GM19043 (cell line): ENCODE measurements around the gene LAMB1.

Source experiments
- ATAC-seq: cut with Tn5 transposase; IDR thresholded peaks from one replicate; pipeline ENCODE4 v1.9.1; 2021; ENCODE audit warnings: low read depth; ENCODE audit not compliant: unreplicated experiment

LAMB1 gene

DNA sequence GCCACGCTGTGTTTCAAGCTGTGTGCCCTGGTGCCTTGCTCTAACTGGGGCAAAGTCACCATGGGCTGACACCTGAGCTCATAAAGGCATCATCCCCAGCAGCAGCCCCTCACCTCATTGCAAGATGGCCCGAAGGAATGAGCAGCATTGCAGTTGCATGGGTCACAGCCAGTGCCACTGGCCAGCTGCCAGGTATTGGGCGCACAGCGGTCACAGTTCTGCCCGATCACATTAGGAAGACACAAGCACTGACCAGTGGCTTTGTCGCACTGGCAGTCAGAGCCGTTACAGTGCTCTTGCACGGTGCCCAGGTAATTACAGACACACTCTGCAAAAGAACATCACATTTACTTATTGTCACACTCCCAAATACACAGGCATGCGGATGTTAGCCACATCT, 51.1 kb downstream of the LAMB1 start:
- ATAC-seq: no peak

DNA sequence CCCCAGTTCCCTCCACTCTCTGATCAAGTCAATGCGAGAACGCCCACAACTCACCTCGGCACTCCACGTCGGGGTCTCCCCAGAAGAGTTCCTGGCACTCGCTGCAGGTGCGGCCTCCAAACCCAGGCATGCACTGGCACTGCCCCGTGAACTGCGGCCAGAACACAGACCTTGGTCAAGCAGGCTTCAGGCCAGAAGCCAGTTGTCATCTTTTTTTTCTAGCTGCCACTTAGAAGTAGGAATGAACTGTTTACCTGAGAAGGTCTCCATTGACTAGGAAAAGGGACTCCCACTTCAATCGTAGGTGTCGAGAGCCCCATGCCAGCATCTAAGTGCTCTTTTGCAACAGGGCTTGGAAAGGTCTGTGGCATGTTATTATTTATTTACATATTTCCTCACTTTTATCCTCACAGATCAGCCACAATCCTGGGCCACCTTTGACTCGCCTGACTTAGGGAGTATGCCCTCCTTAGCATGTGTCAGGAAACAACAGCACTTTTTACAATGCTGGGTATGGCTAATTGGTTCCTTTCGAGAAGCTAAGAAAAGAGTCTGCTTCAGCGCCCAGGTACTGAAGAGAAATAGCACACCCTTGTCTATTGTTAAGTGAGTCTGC, 51.7 kb downstream of the LAMB1 start:
- no peak for ATAC-seq

DNA sequence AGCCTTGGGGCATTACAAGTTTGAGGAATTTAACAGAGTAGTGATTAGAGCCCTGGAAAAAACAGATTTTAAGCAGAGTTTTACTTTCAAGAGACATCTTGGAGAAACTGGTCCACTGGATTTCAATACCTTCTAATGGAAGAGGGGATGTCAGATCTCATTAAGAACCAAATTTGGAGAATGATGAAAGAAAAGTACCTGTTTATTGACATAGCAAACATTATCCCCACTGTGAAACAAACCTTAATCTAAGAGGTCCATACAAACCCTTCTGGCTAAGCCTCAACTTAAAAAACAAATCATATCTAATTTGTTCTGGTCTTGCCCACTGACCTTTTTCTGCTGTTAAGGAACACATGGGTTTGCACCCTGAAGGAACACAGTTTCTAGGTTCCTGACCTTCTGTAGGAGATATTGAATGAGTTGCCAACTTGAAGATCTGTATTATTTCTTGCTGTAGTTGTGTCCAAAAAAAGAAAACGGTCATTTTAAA, 53.5 kb downstream of the LAMB1 start:
- ATAC-seq: no peak

DNA sequence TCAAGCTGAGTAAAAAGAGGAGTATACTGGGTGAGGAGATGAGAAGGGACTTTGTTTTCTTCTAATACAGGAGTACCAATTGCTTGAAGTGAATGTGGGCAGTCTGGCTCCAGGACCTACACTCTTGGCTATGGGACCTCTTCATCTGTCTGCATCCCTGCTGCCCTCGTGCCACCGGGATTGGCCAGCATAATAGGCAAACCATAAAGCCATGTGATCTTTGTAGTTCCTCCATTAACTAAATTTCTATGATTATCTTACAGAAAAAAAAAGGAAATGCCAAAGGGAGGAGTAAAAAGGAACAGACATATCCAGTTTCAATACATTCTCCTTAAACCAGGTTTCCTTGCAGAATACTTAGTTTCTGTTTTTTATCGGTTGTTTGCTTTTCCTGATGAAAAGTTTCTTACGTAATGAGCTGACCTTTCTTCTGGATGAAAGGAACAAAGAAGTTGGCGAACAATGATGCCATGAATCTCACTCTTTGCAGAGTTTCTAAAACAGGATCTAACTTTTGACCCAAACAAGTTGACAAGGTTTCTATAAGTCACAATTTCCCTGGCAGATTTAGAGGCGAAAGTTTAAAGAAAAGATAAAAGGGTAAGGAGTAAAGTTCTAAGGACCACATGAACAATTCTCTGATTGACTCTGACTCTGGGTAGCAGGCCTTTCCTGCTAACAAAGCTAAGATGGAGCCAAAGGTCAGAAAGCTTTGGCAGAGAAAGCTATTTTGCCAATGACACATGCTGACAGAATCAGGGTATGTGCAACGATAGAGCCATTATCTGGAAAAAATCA, 54.1 kb downstream of the LAMB1 start:
- no peak for ATAC-seq

DNA sequence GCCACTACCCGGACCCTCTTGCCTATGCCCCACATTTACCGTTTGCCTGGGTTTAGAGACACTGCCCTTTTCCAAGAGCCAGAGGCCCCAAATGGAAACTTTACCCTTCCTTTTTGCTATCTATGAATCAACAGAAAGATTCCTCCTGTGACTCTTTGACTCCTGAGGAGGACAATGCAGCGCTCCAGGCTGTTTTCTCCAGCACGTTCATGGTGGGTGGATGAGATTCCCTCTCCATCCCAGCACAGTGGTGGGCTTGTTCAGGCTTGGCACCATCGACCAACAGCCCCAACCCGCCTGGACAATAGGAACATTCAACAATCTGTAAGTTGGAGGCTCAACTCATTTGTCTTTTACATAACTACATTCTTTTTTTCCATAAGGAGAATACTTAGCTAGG, 56.1 kb downstream of the LAMB1 start:
- ATAC-seq: no peak

DNA sequence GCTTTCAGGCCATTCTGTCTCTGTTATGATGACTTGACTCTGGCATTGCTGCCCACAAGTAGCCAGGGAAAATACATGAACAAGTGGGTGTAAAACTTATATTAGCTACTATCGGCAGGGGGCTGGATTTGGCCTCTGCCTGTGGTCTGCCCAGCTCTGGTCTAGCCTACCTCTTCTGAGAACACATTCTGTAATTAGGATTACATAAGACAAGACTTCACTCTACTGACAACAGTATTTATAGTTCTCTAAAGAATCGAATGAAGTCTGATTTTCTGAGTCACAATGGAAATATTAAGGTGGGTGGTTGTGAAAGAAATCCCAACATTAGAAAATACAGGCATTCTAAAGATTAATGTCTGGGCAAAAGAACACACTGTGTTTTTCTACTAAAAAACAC, 56.5 kb downstream of the LAMB1 start:
- ATAC-seq: no peak

DNA sequence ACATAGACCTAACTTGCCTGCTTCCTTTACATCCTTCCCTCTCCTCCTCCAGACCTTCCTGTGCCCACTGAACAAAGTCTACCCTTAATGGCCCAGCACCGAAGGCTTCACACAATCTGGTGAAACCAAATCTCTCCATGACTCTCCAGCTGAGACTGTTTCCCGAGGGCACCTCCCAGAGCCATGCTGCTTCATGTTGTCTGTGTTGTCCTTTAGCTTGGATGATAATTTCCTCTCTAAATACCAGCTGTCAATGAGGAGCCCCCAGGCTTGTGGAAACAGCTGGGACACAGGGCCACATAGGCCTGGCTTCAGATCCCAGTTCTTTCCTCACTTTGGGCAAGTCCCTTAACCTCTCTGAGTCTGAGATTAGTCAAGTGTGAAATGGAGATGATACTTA, 57.6 kb downstream of the LAMB1 start:
- no peak for ATAC-seq

DNA sequence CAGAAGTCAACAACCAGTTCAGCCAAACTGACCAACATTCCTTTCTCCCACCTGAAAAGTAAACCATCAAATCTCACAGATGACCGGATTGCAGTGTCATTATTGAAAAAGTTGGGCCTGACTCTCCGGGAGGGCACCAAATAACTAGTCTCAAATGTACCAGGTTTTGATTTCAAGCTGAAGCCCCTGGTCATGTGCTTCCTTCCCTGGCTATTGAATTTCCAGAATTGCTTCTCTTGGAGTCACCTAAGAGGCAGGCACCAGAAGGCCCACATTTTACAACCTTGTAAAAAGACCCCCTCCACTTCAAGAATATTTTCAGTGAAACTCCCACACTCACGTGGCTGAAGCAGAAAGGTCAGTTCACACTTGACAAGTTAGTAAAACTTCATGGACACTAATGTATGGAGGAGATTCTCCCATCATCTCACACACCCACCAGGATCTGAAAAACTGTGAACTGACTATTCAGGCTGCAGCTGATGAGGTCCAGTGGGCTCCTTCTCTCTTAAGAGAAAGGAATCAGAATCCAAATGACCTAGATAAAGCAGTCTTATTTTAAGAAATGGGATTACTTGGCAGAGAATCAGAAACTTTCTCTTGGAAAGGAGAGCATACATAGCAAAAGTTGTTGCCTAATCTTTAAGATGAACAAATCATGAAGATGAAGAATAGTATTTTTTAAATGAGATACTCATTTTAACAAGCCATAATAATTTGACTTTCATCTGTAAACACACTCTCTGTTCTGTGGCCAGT, 58.4 kb downstream of the LAMB1 start:
- ATAC-seq: no peak

DNA sequence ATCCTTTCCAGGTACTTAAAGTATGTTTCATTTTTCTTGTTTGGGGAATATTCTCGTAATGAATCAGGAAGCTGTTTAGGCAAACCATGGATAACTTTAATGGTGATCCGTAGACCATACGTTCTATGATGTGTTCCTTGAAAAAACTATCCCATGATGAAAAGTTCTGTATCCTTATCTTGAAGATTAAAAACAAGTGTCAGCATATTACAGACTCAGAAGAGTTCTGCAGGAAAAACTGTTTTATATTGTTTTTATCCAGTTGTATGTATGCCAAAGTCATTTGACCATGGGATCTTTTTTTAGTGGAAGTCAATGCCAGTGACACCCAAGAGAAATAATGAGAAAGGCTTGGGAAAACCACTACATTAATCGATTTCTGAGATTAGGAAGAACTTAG, 59.9 kb downstream of the LAMB1 start:
- ATAC-seq: no peak

DNA sequence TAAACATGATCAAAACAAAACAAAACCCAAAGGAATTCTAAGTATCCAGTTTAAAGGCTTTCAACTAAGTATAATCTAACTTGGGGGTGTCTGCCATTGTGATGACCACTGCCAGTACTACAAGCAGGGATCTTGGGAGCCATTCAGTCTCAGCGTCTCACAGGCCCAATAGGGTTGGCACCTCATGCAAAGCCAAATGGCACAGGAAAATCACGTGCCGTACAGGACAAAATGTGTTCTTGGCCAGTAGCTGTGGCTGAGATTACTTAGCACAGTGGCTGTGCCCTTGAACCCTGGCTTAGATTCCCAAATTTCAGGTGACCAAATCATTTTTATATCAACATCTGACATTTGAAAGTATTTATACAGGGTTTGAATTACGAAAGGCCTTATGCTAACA, 62.0 kb downstream of the LAMB1 start:
- ATAC-seq: no peak

DNA sequence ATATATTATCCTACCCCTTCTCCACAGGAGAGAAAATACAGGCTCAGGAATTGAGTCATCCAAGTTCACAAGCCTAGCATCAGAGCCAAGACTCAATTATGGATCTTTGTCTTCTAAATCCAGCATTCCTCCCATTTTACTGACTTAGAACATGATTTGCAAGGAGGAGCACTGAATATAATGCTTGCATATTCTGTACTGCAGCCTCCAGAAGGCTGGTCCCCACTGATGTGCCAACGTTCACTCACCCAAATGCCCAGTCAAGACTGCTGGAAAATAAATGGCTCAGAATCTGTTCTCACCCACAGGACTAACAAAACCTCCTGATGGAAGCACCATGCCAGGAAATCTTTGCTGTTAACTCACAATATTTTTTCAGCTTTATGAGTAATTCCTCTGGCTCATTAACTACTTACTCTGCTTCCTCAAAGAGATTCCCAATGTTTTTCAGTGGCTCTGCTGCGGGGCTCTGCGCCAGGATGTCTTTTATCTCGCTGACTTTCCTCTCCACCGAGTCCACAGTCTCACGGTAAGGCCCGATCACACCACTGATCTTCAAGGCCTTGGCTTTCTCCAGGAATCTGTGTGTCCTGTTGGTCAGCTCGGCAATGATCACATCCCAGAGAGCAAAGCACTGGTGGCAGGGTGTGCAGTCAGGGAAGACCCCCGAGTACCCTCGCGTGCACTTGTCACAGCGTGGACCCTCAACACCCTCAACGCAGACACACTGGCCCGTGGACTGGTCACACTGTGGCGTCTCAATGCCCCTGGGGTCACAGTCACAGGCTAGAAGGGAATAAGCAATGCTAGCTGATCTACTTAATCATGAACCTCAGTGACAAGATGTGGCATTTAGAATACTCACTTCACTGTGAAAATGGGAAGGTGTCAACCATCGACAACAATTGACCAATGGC, 63.1 kb downstream of the LAMB1 start:
- ATAC-seq: no peak

DNA sequence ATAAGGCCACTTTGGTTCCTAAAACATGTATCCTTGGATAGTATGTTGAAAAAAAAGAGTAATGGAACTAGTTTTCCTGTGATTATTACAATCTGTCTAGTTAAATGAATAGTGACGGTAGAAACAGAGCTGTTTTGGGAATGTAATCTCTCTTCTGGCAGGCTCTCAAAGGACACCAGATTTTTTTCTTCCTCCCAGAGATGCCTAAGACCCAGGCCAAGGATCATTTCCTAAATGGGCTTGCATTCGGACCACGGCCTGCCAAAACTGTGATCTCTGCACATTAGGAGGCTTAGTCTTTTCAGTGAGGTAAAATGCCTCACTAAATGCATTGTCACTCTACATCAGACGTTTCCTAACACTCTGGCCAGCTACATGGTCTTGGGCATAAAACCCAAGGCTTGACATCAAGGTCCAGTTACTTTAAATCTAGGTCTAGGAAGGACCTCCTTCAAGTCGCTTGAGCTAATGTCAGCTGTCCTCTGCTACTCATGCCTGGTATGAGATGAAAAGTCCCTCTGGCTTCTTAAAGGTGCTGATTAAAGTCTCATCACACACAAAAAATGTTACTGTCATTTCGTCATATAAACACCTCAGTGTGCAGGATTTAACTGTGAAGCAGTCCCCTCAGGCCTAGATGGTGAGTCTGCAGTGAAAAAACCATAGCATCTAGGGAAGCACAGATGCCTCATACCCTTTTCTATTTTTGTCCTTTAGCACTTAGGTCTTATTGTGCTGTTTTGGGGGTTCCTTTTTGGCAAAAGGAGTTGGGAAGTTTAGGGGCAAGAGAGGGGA, 64.3 kb downstream of the LAMB1 start:
- no peak for ATAC-seq

DNA sequence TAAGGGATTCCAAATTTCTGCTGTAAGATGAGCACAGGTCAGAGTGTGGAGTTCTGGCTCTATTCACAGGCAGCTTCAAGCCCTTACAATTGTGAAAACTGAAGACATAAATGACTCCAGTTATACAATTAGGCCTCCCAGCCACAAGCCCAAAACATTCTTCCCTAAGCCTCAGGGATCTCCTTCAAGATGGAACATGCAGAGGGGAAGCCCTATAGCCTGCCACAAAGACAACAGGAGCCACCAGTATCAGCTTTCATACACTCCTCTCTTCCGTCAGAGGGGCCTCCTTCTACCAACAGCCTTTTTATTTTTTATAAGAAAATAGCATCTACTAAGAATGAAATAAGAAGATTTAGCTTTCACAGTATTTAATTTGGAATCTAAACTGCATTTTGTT, 65.4 kb downstream of the LAMB1 start:
- ATAC-seq: no peak

DNA sequence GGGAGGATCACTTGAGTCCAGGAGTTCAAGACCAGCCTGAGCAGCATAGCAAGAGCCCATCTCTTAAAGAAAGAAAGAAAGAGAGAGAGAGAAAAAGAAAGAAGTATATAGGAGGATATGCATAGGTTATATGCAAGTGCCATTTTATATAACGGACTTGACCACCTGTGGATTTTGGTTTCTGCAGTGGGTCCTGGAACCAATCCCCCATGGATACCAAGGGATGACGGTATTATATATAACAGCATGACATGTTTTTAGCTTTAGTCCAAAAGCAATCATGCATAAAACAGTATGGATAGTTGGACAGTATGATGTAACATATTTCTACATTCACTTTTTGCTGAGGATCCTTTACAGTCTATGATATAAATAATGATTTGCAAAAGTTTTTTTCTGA, 66.6 kb downstream of the LAMB1 start:
- no peak for ATAC-seq

DNA sequence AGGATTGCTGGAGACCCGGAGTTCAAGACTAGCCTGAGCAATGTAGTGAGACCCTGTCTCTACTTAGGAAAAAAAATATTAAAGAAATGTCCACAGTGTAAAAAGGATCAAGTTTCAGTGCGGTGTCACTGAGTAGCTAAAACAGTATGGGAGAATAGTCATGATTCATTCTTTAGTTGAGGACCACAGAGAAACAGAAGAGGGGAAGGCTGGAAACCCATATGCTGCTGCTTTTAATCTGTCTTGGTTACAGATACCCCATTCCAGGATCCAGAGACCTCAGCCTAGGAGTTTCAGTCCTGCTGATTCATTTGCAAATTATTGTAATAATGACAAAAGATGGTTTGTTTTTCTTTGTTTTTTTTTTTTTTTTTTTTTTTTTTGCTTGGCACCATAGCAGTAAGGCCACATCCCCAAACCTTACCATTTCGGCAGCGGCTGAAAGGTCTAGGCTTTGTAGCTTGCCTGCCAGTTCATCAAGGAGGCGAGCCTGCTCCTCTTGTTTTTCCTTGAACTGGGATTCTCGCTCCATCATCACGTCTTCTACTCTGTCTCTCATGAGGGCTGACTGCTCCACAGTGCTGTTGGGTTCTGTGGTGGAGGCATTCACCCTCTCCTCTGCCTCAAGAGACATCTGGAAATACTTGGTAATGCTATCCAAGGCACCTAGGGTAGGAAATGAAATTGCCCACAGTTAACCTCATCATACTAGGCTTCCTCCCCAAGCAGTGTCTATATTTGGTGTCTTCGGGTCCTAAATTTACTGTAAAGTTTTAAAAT, 67.8 kb downstream of the LAMB1 start:
- no peak for ATAC-seq

DNA sequence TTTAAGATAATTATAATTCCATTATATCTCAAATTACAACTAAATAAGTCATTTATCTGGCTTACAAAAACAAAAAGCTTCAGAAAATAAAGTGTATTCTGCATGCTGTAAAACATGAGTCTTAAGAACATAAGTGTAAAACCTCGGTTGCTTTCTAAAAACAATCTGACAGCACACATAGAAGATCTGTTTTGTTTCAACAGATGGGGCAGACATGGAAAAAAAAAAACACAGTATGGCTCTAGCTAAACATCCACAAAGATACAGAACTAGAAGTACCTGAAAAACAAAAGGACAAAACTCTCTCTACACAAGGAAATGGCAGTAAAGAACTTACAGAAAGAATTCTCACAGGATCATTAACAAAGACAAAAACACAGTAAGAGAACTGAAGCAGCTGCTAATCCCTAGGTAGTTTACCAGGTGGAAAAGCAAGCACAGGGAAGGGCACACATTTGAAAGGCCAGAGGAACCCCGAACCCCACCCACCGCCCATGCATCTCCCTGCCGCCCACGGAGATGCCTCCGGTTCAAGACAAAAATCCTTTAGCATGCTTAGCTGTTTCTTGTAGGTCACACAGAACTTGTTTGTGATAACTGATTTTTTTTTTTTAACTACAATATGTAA, 69.5 kb downstream of the LAMB1 start:
- ATAC-seq: no peak

DNA sequence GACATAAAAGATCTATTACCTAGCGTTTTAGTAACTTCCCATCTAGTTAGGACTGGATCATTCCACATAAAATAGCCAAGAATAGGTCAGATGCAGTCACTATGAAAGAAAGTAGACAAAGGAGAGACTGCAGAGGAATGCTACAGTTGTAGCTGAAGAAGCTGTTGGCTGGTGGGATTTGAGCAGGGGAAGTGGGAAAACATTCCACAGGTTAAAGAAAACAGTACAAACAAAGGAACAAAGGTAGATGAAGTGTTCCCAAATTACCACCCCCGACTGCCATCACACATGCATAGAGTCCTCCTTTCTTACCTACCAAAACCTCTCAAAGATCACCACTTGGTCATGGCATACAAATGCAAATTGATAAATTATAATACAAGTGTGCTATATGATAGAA, 70.2 kb downstream of the LAMB1 start:
- ATAC-seq: no peak

DNA sequence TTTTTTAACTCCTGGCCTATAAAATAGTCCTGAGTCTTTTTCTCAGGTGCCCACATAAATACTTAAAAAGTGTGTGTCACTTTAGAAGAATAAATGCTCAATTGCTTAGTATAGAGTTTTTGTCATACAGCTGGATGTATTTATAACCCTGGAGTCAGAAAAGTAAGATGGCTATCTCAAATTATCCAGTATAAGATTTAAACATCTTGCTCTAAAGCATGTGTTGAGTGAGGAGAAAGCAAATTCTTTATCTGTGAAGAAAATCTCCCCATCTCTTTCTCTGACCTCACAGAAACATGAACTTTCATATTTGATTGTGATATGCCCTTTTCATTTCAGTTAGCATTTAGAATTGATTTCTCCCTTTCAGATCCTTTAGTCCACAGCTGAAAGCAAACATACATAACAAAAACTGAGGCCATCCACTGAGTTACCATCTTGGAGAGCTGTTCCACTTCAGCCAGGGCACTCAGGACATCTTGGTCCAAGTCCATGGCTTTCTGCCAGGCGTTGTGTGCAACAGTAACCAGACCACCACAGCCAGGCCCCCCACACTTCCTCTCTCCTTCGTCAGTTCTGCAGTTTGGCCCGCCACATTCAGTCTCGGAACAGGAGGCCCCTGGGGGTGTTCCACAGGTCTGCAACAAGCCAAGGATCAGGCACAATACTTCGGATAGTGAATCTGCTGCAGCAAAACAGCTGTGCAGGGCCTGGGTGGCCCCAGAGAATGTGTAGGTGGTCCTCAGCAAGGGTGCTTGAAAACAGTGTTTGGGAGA, 71.0 kb downstream of the LAMB1 start:
- no peak for ATAC-seq
